ENCODE measurements around the gene IFT81. TPM values are rescaled to one million over a fixed set of nuclear protein-coding genes. Genes with fewer than 3 reads are reported as not detected.
"Not testable (repeated sequence)": the region's sequence is repeated elsewhere in the genome, so short reads cannot be mapped to it uniquely, and the experiment has no call there.

IFT81 gene
- total and polyA plus RNA-seq, 5 donors from 2014 or later, result 0.10 to 0.91 (median 0.14) TPM; not detected in 1

DNA sequence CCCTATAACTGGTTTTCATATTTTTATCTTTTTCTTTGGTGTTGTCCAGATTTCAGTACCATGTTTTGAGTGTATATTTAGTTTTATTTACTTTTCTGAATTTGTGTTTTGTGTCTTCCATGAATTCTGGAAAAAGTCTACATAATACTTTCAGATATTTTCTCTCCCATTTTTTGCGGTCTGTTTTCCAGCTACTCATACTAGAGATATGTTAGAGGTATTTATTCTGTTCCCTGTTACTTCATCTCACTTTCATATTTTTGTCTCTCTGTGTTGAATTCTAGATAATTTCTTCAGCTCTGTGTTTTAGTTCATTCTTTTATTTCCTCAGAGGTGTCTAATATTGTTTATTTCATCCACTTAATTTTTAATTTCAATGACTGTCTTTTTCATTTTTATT, 74.2 kb downstream of the IFT81 start:
- Mint-ChIP-seq H3K4me3 (no peak overlapping the region), H3K27ac (no peak overlapping the region), H3K9me3 (no peaks in the 10 kb centered on the region), H3K27me3 (no peaks in the 10 kb centered on the region), H3K4me1 (peaks cover 0 to 13% (median 7%) of the 10 kb centered on the region in 4 donors), H3K36me3 (peaks cover 5% of the 10 kb centered on the region)
- Histone ChIP-seq H3K27ac (ENCODE audit: insufficient read depth, low read length, poor library complexity, severe bottlenecking) (no peak overlapping the region), H3K36me3 (ENCODE audit: control insufficient read depth, insufficient read depth, low read length) (no peaks in the 10 kb centered on the region), H3K4me3 (ENCODE audit: low read depth, low read length) (no peak overlapping the region), H3K4me1 (ENCODE audit: control insufficient read depth, insufficient read depth, low read length, poor library complexity, severe bottlenecking) (no peaks in the 10 kb centered on the region), H3K27me3 (ENCODE audit: control insufficient read depth, insufficient read depth, low read length) (no peaks in the 10 kb centered on the region), H3K9me3 (ENCODE audit: control insufficient read depth in 2 of 2, low read length in 2 of 2) (no peaks in the 10 kb centered on the region)
- DNase-seq (no peak), ATAC-seq (ENCODE audit: low read depth in 2 of 2) (no peak)

DNA sequence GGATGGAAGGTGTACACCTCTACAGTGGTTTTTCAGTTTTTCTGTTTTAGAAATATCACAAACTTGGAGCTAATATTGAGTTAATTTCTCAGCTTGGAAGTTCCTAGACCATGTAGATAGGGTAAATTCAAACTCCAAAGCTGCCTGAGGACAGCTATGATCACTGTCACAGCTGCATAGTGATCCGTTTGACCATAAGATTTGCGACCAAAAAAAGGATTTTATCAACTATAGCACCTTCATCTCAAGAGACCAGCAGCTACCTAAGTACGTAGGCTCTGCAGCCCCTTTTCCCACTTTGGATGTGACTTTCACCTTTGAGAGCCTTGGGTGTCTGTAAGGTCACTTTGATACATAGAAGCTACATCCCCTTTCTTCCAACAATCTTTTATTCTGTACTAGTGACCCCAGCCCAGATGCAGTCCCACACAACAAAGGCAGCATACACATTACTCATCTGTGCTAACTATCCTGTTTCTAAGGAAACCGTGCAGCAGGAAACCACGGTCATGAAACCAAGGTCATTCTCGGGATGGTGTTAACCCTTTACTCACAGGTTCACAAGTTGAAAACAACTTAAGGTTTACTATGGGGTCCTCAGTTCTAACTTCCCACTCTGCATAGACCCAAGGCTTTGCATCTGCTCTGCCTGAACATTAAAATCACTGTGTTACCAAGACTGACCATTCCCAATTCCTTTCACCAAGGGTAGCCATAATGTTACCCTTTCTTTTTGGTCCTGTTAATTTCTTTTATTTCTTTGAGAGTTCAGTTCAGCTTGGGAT, 75.4 kb downstream of the IFT81 start:
- no peaks in the 10 kb centered on the region for H3K9me3 Mint-ChIP-seq
- H3K4me1 Mint-ChIP-seq, result peaks cover 0 to 13% (median 7%) of the 10 kb centered on the region in 4 donors
- H3K27ac ChIP-seq (ENCODE audit: insufficient read depth, low read length, poor library complexity, severe bottlenecking), result no peak overlapping the region
- no peaks in the 10 kb centered on the region for H3K27me3 ChIP-seq (ENCODE audit: control insufficient read depth, insufficient read depth, low read length)
- H3K4me3 ChIP-seq (ENCODE audit: low read depth, low read length), result no peak overlapping the region
- H3K36me3 Mint-ChIP-seq, result peaks cover 6% of the 10 kb centered on the region
- no peak overlapping the region for H3K27ac Mint-ChIP-seq
- H3K36me3 ChIP-seq (ENCODE audit: control insufficient read depth, insufficient read depth, low read length), result no peaks in the 10 kb centered on the region
- H3K27me3 Mint-ChIP-seq, result no peaks in the 10 kb centered on the region
- H3K4me3 Mint-ChIP-seq, result no peak overlapping the region
- no peaks in the 10 kb centered on the region for H3K4me1 ChIP-seq (ENCODE audit: control insufficient read depth, insufficient read depth, low read length, poor library complexity, severe bottlenecking)
- DNase-seq, result peak in 1 of 3 donors; percentile 46
- no peak for ATAC-seq (ENCODE audit: low read depth in 2 of 2)
- H3K9me3 ChIP-seq (ENCODE audit: control insufficient read depth in 2 of 2, low read length in 2 of 2), result no peaks in the 10 kb centered on the region

- Histone ChIP-seq H3K27ac (ENCODE audit: insufficient read depth, low read length, poor library complexity, severe bottlenecking) (no peak overlapping the region), H3K4me3 (ENCODE audit: low read depth, low read length) (no peak overlapping the region), H3K4me1 (ENCODE audit: control insufficient read depth, insufficient read depth, low read length, poor library complexity, severe bottlenecking) (no peaks in the 10 kb centered on the region), H3K9me3 (ENCODE audit: control insufficient read depth in 2 of 2, low read length in 2 of 2) (no peaks in the 10 kb centered on the region), H3K36me3 (ENCODE audit: control insufficient read depth, insufficient read depth, low read length) (no peaks in the 10 kb centered on the region), H3K27me3 (ENCODE audit: control insufficient read depth, insufficient read depth, low read length) (no peaks in the 10 kb centered on the region)
- no peaks in the 10 kb centered on the region for H3K9me3 Mint-ChIP-seq
- ATAC-seq (ENCODE audit: low read depth in 2 of 2) (no peak), DNase-seq (peak in 1 of 3 donors; percentile 7)
- H3K36me3 Mint-ChIP-seq, result peaks cover 7% of the 10 kb centered on the region
- H3K27me3 Mint-ChIP-seq, result no peaks in the 10 kb centered on the region
- peaks cover 0 to 13% (median 7%) of the 10 kb centered on the region in 4 donors for H3K4me1 Mint-ChIP-seq
- H3K4me3 Mint-ChIP-seq, result no peak overlapping the region
- no peak overlapping the region for H3K27ac Mint-ChIP-seq
Observed at GRCh38 chr12:110200124-110200417, 75.9 kb downstream of the IFT81 start.

DNA sequence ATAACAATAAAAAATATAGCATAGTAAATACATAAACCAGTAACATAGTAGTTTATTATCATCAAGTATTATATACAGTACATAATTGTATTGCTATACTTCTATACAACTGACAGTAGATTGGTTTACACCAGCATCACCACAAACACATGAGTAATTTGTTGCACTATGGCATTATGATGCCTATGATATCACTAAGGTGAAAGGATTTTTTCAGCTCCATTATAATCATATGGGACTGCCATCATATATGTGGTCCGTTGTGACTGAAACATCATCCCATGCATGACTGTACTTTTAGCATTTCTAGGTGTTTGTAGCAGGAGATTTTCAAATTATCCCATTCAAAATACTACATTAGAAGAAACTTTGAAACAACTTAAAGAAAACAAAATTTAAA, 77.8 kb downstream of the IFT81 start:
- no peaks in the 10 kb centered on the region for H3K36me3 ChIP-seq (ENCODE audit: control insufficient read depth, insufficient read depth, low read length)
- H3K4me1 ChIP-seq (ENCODE audit: control insufficient read depth, insufficient read depth, low read length, poor library complexity, severe bottlenecking), result no peaks in the 10 kb centered on the region
- H3K9me3 Mint-ChIP-seq, result no peaks in the 10 kb centered on the region
- ATAC-seq (ENCODE audit: low read depth in 2 of 2), result no peak
- H3K9me3 ChIP-seq (ENCODE audit: control insufficient read depth in 2 of 2, low read length in 2 of 2), result no peaks in the 10 kb centered on the region
- DNase-seq, result no peak
- no peak overlapping the region for H3K4me3 ChIP-seq (ENCODE audit: low read depth, low read length)
- no peak overlapping the region for H3K4me3 Mint-ChIP-seq
- H3K27me3 ChIP-seq (ENCODE audit: control insufficient read depth, insufficient read depth, low read length), result no peaks in the 10 kb centered on the region
- peaks cover 0 to 9% (median 5%) of the 10 kb centered on the region in 4 donors for H3K4me1 Mint-ChIP-seq
- no peak overlapping the region for H3K27ac Mint-ChIP-seq
- H3K27ac ChIP-seq (ENCODE audit: insufficient read depth, low read length, poor library complexity, severe bottlenecking), result no peak overlapping the region
- H3K36me3 Mint-ChIP-seq, result peaks cover 7% of the 10 kb centered on the region
- no peaks in the 10 kb centered on the region for H3K27me3 Mint-ChIP-seq

GRCh38 chr12:110203546-110203945, 79.4 kb downstream of the IFT81 start:
- Histone ChIP-seq H3K9me3 (ENCODE audit: control insufficient read depth in 2 of 2, low read length in 2 of 2) (no peaks in the 10 kb centered on the region), H3K4me3 (ENCODE audit: low read depth, low read length) (no peak overlapping the region), H3K27ac (ENCODE audit: insufficient read depth, low read length, poor library complexity, severe bottlenecking) (no peak overlapping the region), H3K36me3 (ENCODE audit: control insufficient read depth, insufficient read depth, low read length) (no peaks in the 10 kb centered on the region), H3K27me3 (ENCODE audit: control insufficient read depth, insufficient read depth, low read length) (no peaks in the 10 kb centered on the region), H3K4me1 (ENCODE audit: control insufficient read depth, insufficient read depth, low read length, poor library complexity, severe bottlenecking) (no peaks in the 10 kb centered on the region)
- no peak for DNase-seq
- ATAC-seq (ENCODE audit: low read depth in 2 of 2), result no peak
- H3K9me3 Mint-ChIP-seq, result no peaks in the 10 kb centered on the region
- no peak overlapping the region for H3K27ac Mint-ChIP-seq
- no peaks in the 10 kb centered on the region for H3K27me3 Mint-ChIP-seq
- peaks cover 7% of the 10 kb centered on the region for H3K36me3 Mint-ChIP-seq
- H3K4me1 Mint-ChIP-seq, result peaks cover 0 to 9% (median 5%) of the 10 kb centered on the region in 4 donors
- H3K4me3 Mint-ChIP-seq, result no peak overlapping the region

- peaks cover 5% of the 10 kb centered on the region for H3K27me3 Mint-ChIP-seq
- peaks cover 7% of the 10 kb centered on the region for H3K36me3 Mint-ChIP-seq
- Histone ChIP-seq H3K4me3 (ENCODE audit: low read depth, low read length) (no peak overlapping the region), H3K9me3 (ENCODE audit: control insufficient read depth in 2 of 2, low read length in 2 of 2) (no peaks in the 10 kb centered on the region), H3K27me3 (ENCODE audit: control insufficient read depth, insufficient read depth, low read length) (no peaks in the 10 kb centered on the region), H3K27ac (ENCODE audit: insufficient read depth, low read length, poor library complexity, severe bottlenecking) (no peak overlapping the region), H3K4me1 (ENCODE audit: control insufficient read depth, insufficient read depth, low read length, poor library complexity, severe bottlenecking) (no peaks in the 10 kb centered on the region), H3K36me3 (ENCODE audit: control insufficient read depth, insufficient read depth, low read length) (no peaks in the 10 kb centered on the region)
- H3K4me1 Mint-ChIP-seq, result no peaks in the 10 kb centered on the region
- H3K27ac Mint-ChIP-seq, result no peak overlapping the region
- ATAC-seq (ENCODE audit: low read depth in 2 of 2) (no peak), DNase-seq (no peak)
- no peak overlapping the region for H3K4me3 Mint-ChIP-seq
- H3K9me3 Mint-ChIP-seq, result no peaks in the 10 kb centered on the region
Observed at GRCh38 chr12:110205931-110206330, 81.8 kb downstream of the IFT81 start.

GRCh38 chr12:110211639-110212536, 87.7 kb downstream of the IFT81 start:
- not testable (repeated sequence) for H3K27me3 ChIP-seq (ENCODE audit: control insufficient read depth, insufficient read depth, low read length); DNase-seq; ATAC-seq (ENCODE audit: low read depth in 2 of 2); H3K4me1 ChIP-seq (ENCODE audit: control insufficient read depth, insufficient read depth, low read length, poor library complexity, severe bottlenecking); H3K36me3 Mint-ChIP-seq; H3K36me3 ChIP-seq (ENCODE audit: control insufficient read depth, insufficient read depth, low read length); H3K27ac ChIP-seq (ENCODE audit: insufficient read depth, low read length, poor library complexity, severe bottlenecking); H3K4me1 Mint-ChIP-seq; H3K27ac Mint-ChIP-seq; H3K4me3 ChIP-seq (ENCODE audit: low read depth, low read length); H3K9me3 ChIP-seq (ENCODE audit: control insufficient read depth in 2 of 2, low read length in 2 of 2); H3K4me3 Mint-ChIP-seq
- peaks cover 0 to 10% (median 0%) of the 10 kb centered on the region in 7 donors for H3K9me3 Mint-ChIP-seq
- H3K27me3 Mint-ChIP-seq, result peaks cover 11% of the 10 kb centered on the region

Measured in CD4-positive, CD25-positive, alpha-beta regulatory T cell (primary cell).